Uterus (tissue), 4 donors: ENCODE measurements around the gene PTPN6. TPM values are rescaled to one million over a fixed set of nuclear protein-coding genes. Genes with fewer than 3 reads are reported as not detected.

Experiments used
- DNase-seq, 2 donors: peaks; one replicate each; pipeline ENCODE4 v3.0.0-alpha.2; 2019 to 2020
- H3K27ac ChIP-seq, 2 donors: fragments of 200-600 bp; sonication (generic); 1 replicate in 1 of 2; 2 replicates in 1 of 2; pipeline ENCODE4 v1.5.1; 2016 to 2018
- H3K27me3 ChIP-seq, 2 donors: fragments of 200-600 bp; sonication (generic); one replicate each; pipeline ENCODE4 v1.5.1; 2018 to 2019; ENCODE audit warnings: control low read depth in 1 of 2
- H3K36me3 ChIP-seq, 2 donors: fragments of 200-600 bp; sonication (generic); one replicate each; pipeline ENCODE4 v1.5.1; 2019; ENCODE audit warnings: control low read depth in 1 of 2
- H3K4me1 ChIP-seq, 2 donors: fragments of 200-600 bp; sonication (generic); one replicate each; pipeline ENCODE4 v1.5.1; 2018 to 2019; ENCODE audit warnings: control low read depth in 1 of 2
- H3K4me3 ChIP-seq, 2 donors: fragments of 200-600 bp; sonication (generic); 1 replicate in 1 of 2; 2 replicates in 1 of 2; pipeline ENCODE4 v1.5.1; 2018 to 2019; ENCODE audit warnings: mild to moderate bottlenecking in 1 of 2
- H3K9me3 ChIP-seq, 2 donors: fragments of 200-600 bp; sonication (generic); one replicate each; pipeline ENCODE4 v1.5.1; 2019; ENCODE audit warnings: control low read depth in 1 of 2
- CTCF ChIP-seq, 4 experiments: fragments of 200-600 bp in 2 of 4; fragments of 450-650 bp in 2 of 4; sonication (generic) in 2 of 4; IDR thresholded peaks; one replicate each; pipeline ENCODE4 v1.5.1; 2016 to 2019; ENCODE audit warnings: antibody characterized with exemption in 4 of 4, mild to moderate bottlenecking in 2 of 4, moderate library complexity in 1 of 4
- POLR2A ChIP-seq, 2 donors: fragments of 450-650 bp; IDR thresholded peaks; one replicate each; pipeline ENCODE4 v1.6.1; 2016; ENCODE audit warnings: antibody characterized with exemption in 2 of 2, mild to moderate bottlenecking in 1 of 2, moderate library complexity in 1 of 2
- intact Hi-C: fragments of 100-400 bp; cut with DNase I; formaldehyde crosslinking; loops from one replicate; pipeline ENCODE4 v1.15.1; 2023; ENCODE audit warnings: low total_unique reads
- total RNA-seq, 4 donors: library from RNA; depleted of rRNA in 3 of 4; stranded (reverse); fragments of >200 nt in 3 of 4; gene quantifications; one replicate each; pipeline versions ENCODE4 v1.1.0 to v1.2.4, GENCODE V29; 2014 to 2023
- donor health status: DM: yes; HTN: yes; CAD: no.

PTPN6 gene
- total RNA-seq, 4 donors from 2014 or later: 0.59 to 19.8 (median 5.9) TPM

GRCh38 chr12:6970096-6970527, 19.0 kb downstream of the PTPN6 start:
- H3K36me3 ChIP-seq: no peaks in the 10 kb centered on the region
- H3K9me3 ChIP-seq: no peaks in the 10 kb centered on the region
- DNase-seq: peak in 1 of 2 donors; percentile 65
- TF ChIP-seq CTCF (IDR thresholded peaks at IDR 0.05) (no peak), POLR2A (IDR thresholded peaks at IDR 0.05) (no peak)
- peak overlapping the region; percentile 76 to 93 for H3K4me3 ChIP-seq
- peak overlapping the region; percentile 88 to 89 for H3K27ac ChIP-seq
- H3K27me3 ChIP-seq: no peaks in the 10 kb centered on the region
- H3K4me1 ChIP-seq: peaks cover 7 to 12% of the 10 kb centered on the region in 2 donors
- intact Hi-C loops: no loop called here

- H3K9me3 ChIP-seq: no peaks in the 10 kb centered on the region
- peaks cover 2 to 7% of the 10 kb centered on the region in 2 donors for H3K4me1 ChIP-seq
- intact Hi-C loops: no loop called here
- H3K27me3 ChIP-seq: no peaks in the 10 kb centered on the region
- no peak overlapping the region for H3K27ac ChIP-seq
- DNase-seq: no peak
- no peak overlapping the region for H3K4me3 ChIP-seq
- no peaks in the 10 kb centered on the region for H3K36me3 ChIP-seq
- TF ChIP-seq POLR2A (IDR thresholded peaks at IDR 0.05): no peak
These were observed 23.0 kb downstream of the PTPN6 start for GRCh38 chr12:6974180-6974579.

GRCh38 chr12:6975297-6976032, 24.3 kb downstream of the PTPN6 start:
- no peak for DNase-seq
- intact Hi-C loops: no loop called here
- no peaks in the 10 kb centered on the region for H3K36me3 ChIP-seq

GRCh38 chr12:6977653-6978052, 26.5 kb downstream of the PTPN6 start:
- no peak for DNase-seq
- Histone ChIP-seq H3K36me3 (no peaks in the 10 kb centered on the region), H3K4me3 (no peak overlapping the region), H3K4me1 (no peaks in the 10 kb centered on the region), H3K9me3 (no peaks in the 10 kb centered on the region), H3K27me3 (no peaks in the 10 kb centered on the region), H3K27ac (no peak overlapping the region)
- TF ChIP-seq POLR2A (IDR thresholded peaks at IDR 0.05) (no peak), CTCF (IDR thresholded peaks at IDR 0.05) (no peak)
- intact Hi-C loops: no loop called here

More at GRCh38 chr12:6975297-6976032, 24.3 kb downstream of the PTPN6 start:
- no peak overlapping the region for H3K4me3 ChIP-seq
- no peak for TF ChIP-seq CTCF (IDR thresholded peaks at IDR 0.05)
- no peak for TF ChIP-seq POLR2A (IDR thresholded peaks at IDR 0.05)
- H3K27me3 ChIP-seq: no peaks in the 10 kb centered on the region
- no peaks in the 10 kb centered on the region for H3K9me3 ChIP-seq
- H3K4me1 ChIP-seq: no peaks in the 10 kb centered on the region
- no peak overlapping the region for H3K27ac ChIP-seq

- TF ChIP-seq POLR2A (IDR thresholded peaks at IDR 0.05) (no peak), CTCF (IDR thresholded peaks at IDR 0.05) (no peak)
- no peak overlapping the region for H3K27ac ChIP-seq
These were observed 27.0 kb downstream of the PTPN6 start for GRCh38 chr12:6978188-6978587.

More at GRCh38 chr12:6978188-6978587, 27.0 kb downstream of the PTPN6 start:
- Histone ChIP-seq H3K9me3 (no peaks in the 10 kb centered on the region), H3K4me3 (no peak overlapping the region), H3K27me3 (no peaks in the 10 kb centered on the region), H3K36me3 (no peaks in the 10 kb centered on the region), H3K4me1 (no peaks in the 10 kb centered on the region)
- intact Hi-C loops: no loop called here
- no peak for DNase-seq
